HG02798 (cell line): ENCODE results near the gene WDFY4.

Experiments
- ATAC-seq: cut with Tn5 transposase; IDR thresholded peaks from one replicate; pipeline ENCODE4 v1.9.1; 2021; ENCODE audit warnings: mild to moderate bottlenecking; ENCODE audit not compliant: unreplicated experiment, poor library complexity

WDFY4 gene

DNA sequence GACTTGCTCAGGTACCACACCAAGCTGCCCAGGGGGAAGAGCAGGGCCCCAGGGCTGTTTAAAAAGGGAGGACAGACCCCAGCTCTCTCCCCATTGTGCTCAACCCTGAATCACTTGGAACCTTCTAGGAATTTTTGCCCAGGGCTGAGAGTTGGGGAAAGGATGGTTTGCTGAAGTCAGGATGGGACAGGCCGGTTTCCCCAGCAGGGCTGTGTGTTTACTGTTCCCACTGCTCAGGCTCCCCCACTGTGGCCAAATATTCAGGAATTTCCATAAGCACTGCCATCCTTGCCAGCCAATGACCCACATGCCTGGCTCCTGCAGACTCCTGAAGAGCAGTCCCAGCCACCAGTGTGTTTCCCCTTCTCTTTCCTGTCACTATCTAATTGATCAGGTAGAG, 120.7 kb downstream of the WDFY4 start:
- ATAC-seq, result no peak

- ATAC-seq, result no peak
Observed at GRCh38 chr10:48805848-48806247, 121.2 kb downstream of the WDFY4 start.

- ATAC-seq, result no peak
Observed at GRCh38 chr10:48806342-48806741, 121.7 kb downstream of the WDFY4 start.

GRCh38 chr10:48807791-48808470, 123.3 kb downstream of the WDFY4 start:
- no peak for ATAC-seq

DNA sequence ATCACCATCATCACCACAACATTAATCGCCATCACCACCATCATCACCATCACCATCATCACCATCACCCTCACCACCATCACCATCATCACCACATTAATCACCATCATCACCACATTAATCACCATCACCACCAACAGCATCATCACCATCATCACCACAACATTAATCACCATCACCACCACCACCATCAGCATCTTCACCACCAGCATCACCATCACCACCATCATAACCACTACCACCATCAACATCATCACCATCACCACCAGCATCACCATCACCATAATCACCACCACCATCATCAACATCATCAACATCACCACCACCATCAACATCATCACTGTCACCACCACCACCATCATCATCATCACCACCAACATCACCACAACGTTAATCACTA, 124.6 kb downstream of the WDFY4 start:
- ATAC-seq, result no peak

DNA sequence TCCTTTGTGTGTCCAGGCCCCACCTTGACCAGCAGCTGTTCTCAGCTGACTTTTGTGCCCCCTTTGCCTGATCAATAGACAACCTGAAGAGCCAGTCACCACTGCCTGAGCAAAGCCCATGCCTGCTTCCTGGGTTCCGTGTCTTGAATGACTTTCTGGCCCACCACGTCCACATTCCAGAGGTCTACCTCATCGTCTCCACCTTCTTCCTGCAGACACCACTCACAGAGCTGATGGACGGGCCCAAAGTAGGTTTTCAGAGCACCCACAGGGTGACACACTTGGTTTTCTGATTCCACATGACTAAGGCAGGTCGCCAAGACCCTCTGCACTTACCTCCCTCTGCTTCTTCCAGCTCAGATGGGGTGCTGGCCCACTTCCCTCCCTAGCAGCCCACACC, 126.8 kb downstream of the WDFY4 start:
- ATAC-seq, result no peak

DNA sequence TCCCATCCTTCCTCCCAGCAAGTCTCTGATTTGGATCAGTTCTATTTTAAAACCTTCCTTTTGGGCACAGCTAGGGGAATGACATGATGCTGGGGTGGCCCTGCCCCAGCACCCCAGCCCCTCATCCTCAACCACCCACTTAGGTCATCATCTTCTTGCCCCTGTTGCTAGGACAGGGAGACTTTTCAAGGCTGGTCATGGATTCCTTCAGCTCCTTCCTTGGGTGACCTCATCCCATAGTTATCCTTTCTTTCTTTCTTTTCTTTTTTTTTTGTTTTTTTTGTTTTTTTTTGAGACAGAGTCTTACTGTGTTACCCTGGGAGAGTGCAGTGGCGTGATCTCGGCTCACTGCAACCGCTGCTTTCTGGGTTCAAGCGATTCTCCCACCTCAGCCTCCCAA, 127.2 kb downstream of the WDFY4 start:
- ATAC-seq, result no peak

- no peak for ATAC-seq
Observed at GRCh38 chr10:48813291-48813690, 128.6 kb downstream of the WDFY4 start.

GRCh38 chr10:48813825-48814224, 129.2 kb downstream of the WDFY4 start:
- no peak for ATAC-seq

- no peak for ATAC-seq
Observed at GRCh38 chr10:48814933-48815332, 130.3 kb downstream of the WDFY4 start.

GRCh38 chr10:48817141-48817540, 132.5 kb downstream of the WDFY4 start:
- ATAC-seq, result no peak

DNA sequence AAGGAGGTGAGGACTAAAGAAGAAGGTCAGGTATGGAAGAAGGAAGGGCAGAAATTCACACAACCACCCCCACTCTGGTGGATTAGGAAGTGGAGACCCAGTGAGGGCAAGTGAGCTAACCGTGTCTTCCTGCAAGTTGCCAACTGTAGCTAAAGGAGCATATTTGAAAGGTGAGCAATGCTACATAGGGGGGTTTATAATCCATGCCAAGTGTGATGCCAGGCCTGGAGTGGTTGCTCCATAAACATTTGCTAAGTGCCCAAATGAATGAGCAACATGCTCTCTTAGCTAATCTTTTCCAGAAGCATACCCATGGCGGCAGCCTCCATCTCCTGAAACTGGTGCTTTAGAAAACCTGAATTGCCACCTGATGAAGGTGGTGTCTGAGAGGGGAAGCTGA, 133.4 kb downstream of the WDFY4 start:
- ATAC-seq, result no peak

GRCh38 chr10:48818861-48819520, 134.3 kb downstream of the WDFY4 start:
- no peak for ATAC-seq

DNA sequence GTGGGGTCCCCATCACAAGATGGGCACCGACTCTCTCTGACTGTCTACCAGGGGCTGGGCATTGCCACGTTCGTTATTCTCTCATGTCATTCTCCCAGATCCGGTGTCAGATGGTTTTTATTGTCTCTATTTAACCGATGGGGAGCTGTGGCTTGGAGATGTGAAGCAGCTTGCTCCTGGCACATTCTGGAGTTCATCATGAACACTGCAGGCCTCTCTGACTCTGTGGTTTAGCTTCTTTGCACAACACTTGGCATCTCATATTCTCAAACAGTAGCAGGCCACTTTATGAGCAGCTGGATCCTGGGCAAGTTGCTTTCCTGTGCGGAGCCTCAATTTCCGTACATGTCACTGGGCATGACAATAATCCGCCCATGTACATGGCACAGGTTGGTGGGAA, 135.1 kb downstream of the WDFY4 start:
- no peak for ATAC-seq

DNA sequence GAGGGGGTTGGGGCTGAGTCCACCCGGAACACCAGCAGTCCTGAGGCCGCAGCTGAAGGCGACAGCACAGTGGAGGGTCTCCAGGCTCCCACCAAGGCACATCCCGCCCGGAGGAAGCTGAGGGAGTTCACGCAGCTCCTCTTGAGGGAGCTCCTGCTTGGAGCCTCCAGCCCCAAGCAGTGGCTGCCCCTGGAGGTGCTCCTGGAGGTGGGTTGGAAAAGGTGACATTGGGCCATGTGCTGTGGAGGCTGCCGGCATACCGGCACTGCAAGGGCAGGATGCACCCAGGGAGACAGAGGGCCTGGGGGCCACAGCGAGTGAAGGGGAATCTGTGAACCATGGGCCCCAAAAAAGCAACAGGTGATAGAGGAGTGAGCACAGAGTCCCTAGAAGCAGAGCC, 135.6 kb downstream of the WDFY4 start:
- ATAC-seq, result no peak

- no peak for ATAC-seq
Observed at GRCh38 chr10:48820699-48821098, 136.0 kb downstream of the WDFY4 start.

DNA sequence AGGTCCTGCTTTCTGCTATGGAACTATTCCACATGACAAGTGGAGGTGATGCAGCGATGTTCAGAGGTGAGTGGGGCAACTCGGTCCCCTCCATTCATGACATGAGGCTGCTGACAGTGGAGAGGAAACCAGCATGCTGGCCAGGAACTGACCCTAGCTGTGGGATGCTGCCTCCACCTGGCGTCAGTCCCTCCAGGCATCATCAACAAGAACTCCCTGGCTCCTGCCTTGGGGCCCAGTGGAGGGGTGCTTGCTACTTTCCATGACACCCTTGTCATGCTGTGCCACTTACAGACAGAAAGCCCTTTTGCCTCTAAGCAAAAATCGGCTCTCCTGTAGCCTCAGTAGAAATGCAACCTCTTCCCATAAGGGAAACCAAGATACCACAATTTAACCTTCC, 136.4 kb downstream of the WDFY4 start:
- no peak for ATAC-seq

- ATAC-seq, result no peak
Observed at GRCh38 chr10:48821692-48822091, 137.0 kb downstream of the WDFY4 start.

DNA sequence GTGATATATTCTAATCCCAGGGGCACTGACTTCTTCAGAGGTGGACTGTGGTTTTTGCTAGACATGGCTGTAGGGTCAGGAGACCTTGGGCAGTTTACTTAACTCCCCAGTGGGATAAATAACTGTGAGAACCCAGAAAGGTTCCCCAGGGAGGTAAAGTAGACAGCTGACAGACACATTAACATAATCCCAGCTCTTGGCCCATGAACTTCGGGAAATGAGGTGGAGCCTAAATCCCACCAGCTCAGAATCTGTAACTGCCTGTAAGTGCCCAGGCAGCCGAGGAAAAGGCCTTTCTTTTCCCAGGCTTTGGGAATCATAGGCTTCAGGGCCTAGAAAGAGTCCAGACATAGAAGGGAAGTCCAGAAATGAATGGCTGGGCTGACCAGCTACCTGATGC, 149.0 kb downstream of the WDFY4 start:
- ATAC-seq, result no peak

- ATAC-seq, result no peak
Observed at GRCh38 chr10:48834189-48834965, 149.7 kb downstream of the WDFY4 start.

- no peak for ATAC-seq
Observed at GRCh38 chr10:48835781-48836180, 151.1 kb downstream of the WDFY4 start.
